ENCODE measurements around the gene MAPKBP1.

DNA sequence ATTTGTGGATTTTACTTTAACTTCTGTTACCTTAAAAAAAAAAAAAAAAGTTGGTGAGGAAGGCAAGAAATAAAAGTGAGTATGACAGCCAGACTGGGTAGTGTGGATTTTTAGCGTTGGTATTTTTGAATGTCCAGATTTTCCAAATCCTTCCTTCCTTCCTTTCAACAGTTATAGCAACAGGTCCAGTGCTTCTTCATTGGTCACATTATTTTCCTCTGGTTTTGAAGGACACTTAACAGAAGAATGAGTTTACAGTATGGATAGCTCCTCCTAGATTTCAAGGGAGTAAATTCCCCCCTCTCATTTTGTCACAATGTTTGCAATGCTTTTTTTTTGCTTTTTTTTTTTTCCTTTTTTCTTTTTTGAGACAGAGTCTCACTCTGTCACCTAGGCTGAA, 6.4 kb downstream of the MAPKBP1 start:
- TF ChIP-seq POLR2A (IDR thresholded peaks at IDR 0.05): no peak
- TF ChIP-seq, protein P1, sequence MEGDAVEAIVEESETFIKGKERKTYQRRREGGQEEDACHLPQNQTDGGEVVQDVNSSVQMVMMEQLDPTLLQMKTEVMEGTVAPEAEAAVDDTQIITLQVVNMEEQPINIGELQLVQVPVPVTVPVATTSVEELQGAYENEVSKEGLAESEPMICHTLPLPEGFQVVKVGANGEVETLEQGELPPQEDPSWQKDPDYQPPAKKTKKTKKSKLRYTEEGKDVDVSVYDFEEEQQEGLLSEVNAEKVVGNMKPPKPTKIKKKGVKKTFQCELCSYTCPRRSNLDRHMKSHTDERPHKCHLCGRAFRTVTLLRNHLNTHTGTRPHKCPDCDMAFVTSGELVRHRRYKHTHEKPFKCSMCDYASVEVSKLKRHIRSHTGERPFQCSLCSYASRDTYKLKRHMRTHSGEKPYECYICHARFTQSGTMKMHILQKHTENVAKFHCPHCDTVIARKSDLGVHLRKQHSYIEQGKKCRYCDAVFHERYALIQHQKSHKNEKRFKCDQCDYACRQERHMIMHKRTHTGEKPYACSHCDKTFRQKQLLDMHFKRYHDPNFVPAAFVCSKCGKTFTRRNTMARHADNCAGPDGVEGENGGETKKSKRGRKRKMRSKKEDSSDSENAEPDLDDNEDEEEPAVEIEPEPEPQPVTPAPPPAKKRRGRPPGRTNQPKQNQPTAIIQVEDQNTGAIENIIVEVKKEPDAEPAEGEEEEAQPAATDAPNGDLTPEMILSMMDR (IDR thresholded peaks at IDR 0.05): no peak
